A673 (cell line): Measurements from ENCODE around the gene DYRK3. TPM values are rescaled to one million over a fixed set of nuclear protein-coding genes. Genes with fewer than 3 reads are reported as not detected.

Experiments used
- BruUV-seq: library from RNA; stranded (reverse); fragments of 400-500 nt; replicated peaks from 2 replicates; lab custom pipeline; 2021; lab: Mats Ljungman, UMichigan
- CTCF ChIA-PET: fragments of 300-600 bp; sonication (Branson Sonifier 250); formaldehyde crosslinking; loops from one replicate; lab custom pipeline; 2022; ENCODE audit warnings: antibody characterized with exemption; lab: Charles Lee
- POLR2A ChIA-PET: fragments of 300-600 bp; sonication (Branson Sonifier 250); formaldehyde crosslinking; loops from one replicate; lab custom pipeline; 2022; ENCODE audit warnings: antibody characterized with exemption; ENCODE audit not compliant: low non-redundant PET; lab: Charles Lee
- DNase-seq: peaks from one replicate; pipeline ENCODE4 v3.0.0-alpha.2; 2015; ENCODE audit warnings: low spot score
- H3K27ac ChIP-seq: fragments of 200-600 bp; sonication (generic); 2 replicates; pipeline ENCODE4 v1.5.1; 2016; ENCODE audit warnings: mixed run types, low read depth, mild to moderate bottlenecking, mixed read lengths, antibody characterized with exemption, low read length; ENCODE audit not compliant: poor library complexity, severe bottlenecking
- H3K27me3 ChIP-seq: fragments of 200-600 bp; sonication (generic); replicated peaks from 2 replicates; pipeline ENCODE4 v1.6.1; 2017; ENCODE audit warnings: mixed run types, low read depth, mild to moderate bottlenecking, mixed read lengths, antibody characterized with exemption, low read length; ENCODE audit not compliant: insufficient read depth, poor library complexity
- H3K36me3 ChIP-seq: fragments of 200-600 bp; sonication (generic); 2 replicates; pipeline ENCODE4 v1.6.1; 2016; ENCODE audit warnings: mixed run types, mild to moderate bottlenecking, mixed read lengths, antibody characterized with exemption, low read length; ENCODE audit not compliant: insufficient read depth, poor library complexity, severe bottlenecking
- H3K4me1 ChIP-seq: fragments of 200-600 bp; sonication (generic); 2 replicates; pipeline ENCODE4 v1.6.1; 2017; ENCODE audit warnings: mixed run types, mild to moderate bottlenecking, mixed read lengths, antibody characterized with exemption, low read length; ENCODE audit not compliant: insufficient read depth, poor library complexity, severe bottlenecking
- H3K4me3 ChIP-seq: fragments of 200-600 bp; sonication (generic); 2 replicates; pipeline ENCODE4 v1.5.1; 2016; ENCODE audit warnings: low read depth, mixed run types, mild to moderate bottlenecking, mixed read lengths, low read length; ENCODE audit not compliant: poor library complexity, severe bottlenecking
- H3K9me3 ChIP-seq: fragments of 200-600 bp; sonication (generic); 2 replicates; pipeline ENCODE4 v1.6.1; 2016; ENCODE audit warnings: mixed run types, low read depth, mild to moderate bottlenecking, mixed read lengths, antibody characterized with exemption, low read length; ENCODE audit not compliant: poor library complexity, severe bottlenecking
- CTCF ChIP-seq: fragments of 300-800, 200-600 bp; sonication (generic); conservative IDR thresholded peaks from 2 replicates; pipeline ENCODE4 v1.5.1; 2017; ENCODE audit warnings: low read depth, mild to moderate bottlenecking, antibody characterized with exemption, low read length, moderate library complexity, mixed read lengths
- EZH2 ChIP-seq: fragments of 200-600 bp; sonication (generic); IDR thresholded peaks from 2 replicates; pipeline ENCODE4 v1.6.1; 2017; ENCODE audit warnings: borderline replicate concordance, low read depth, mild to moderate bottlenecking, mixed read lengths, antibody characterized with exemption, low read length; ENCODE audit not compliant: poor library complexity, severe bottlenecking
- intact Hi-C: fragments of 100-400 bp; cut with micrococcal nuclease; formaldehyde crosslinking; loops from one replicate; pipeline ENCODE4 v1.10.0; 2022; ENCODE audit not compliant: unreplicated experiment
- total RNA-seq: library from RNA; stranded (reverse); gene quantifications from 2 replicates; pipeline ENCODE4 v1.2.3, GENCODE V29; 2021

DYRK3 gene
- total RNA-seq, 1 experiment from 2014 or later = 24.0 TPM

GRCh38 chr1:206661161-206661820 lies 26.0 kb downstream of the DYRK3 start:
- intact Hi-C loops = loop anchor here (5.0 kb wide), 1 partner anchor 169 kb away; no protein-coding TSS in a partner anchor
- POLR2A ChIA-PET = no interaction called here

GRCh38 chr1:206662396-206663092 lies 27.2 kb downstream of the DYRK3 start:
- Histone ChIP-seq H3K4me1 (peaks cover 9% of the 10 kb centered on the region), H3K4me3 (no peak overlapping the region), H3K9me3 (no peaks in the 10 kb centered on the region), H3K27ac (no peak overlapping the region), H3K27me3 (peaks cover 14% of the 10 kb centered on the region), H3K36me3 (no peaks in the 10 kb centered on the region)
- no TSS peak for BruUV-seq
- intact Hi-C loops = loop anchor here (1.0 to 5.0 kb wide), 2 partner anchors 28 to 170 kb away; no protein-coding TSS in a partner anchor
- TF ChIP-seq CTCF (no peak), EZH2 (no peak)
- DNase-seq = no peak
- CTCF ChIA-PET = interaction anchor here (0.6 to 2.8 kb wide), 6 partner anchors 28 to 173 kb away, joined by 3 to 45 read pairs (median 8); partner anchors contain the start of genes DYRK3 and EIF2D
- POLR2A ChIA-PET = no interaction called here

More at GRCh38 chr1:206661161-206661820, 26.0 kb downstream of the DYRK3 start:
- no peak for DNase-seq
- H3K4me3 ChIP-seq = no peak overlapping the region
- no peaks in the 10 kb centered on the region for H3K9me3 ChIP-seq
- no peak overlapping the region for H3K27ac ChIP-seq
- no TSS peak for BruUV-seq
- peaks cover 9% of the 10 kb centered on the region for H3K4me1 ChIP-seq
- H3K36me3 ChIP-seq = no peaks in the 10 kb centered on the region
- peaks cover 14% of the 10 kb centered on the region for H3K27me3 ChIP-seq
- TF ChIP-seq EZH2 = no peak
- no peak for TF ChIP-seq CTCF
- CTCF ChIA-PET = interaction anchor here (0.7 to 1.8 kb wide), 2 partner anchors 30 to 1976 kb away, joined by 3 to 6 read pairs; no protein-coding TSS in a partner anchor

DNA sequence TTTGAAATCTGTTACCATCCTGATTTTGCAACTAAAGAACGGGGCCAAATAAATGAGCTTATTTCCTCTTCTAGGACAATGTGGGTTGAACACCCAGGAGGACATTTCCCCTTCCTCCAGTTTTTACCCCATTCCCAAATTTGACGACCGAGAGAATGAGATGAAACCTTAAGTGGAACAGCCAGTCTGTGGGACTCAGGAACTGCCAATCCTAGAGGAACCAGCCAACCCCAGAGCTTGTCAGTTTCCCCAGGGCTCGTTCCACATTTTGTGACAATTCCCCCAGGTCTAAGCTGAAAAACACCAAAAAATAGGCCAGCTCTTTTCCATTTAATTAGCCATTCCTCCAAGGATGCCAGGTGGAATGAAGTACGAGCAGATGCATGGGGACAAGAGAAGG lies 28.0 kb downstream of the DYRK3 start:
- Histone ChIP-seq H3K27me3 (peaks cover 14% of the 10 kb centered on the region), H3K9me3 (no peaks in the 10 kb centered on the region), H3K27ac (no peak overlapping the region), H3K36me3 (no peaks in the 10 kb centered on the region), H3K4me3 (no peak overlapping the region), H3K4me1 (peaks cover 9% of the 10 kb centered on the region)
- no peak for DNase-seq
- ChIA-PET POLR2A (no interaction called here), CTCF (interaction anchor here (1.0 to 2.8 kb wide), 7 partner anchors 20 to 184 kb away, joined by 3 to 45 read pairs (median 9); partner anchors contain the start of genes DYRK3 and EIF2D)
- TF ChIP-seq EZH2 (no peak), CTCF (no peak)
- intact Hi-C loops = loop anchor here (1.0 to 5.0 kb wide), 2 partner anchors 29 to 171 kb away; no protein-coding TSS in a partner anchor
- BruUV-seq = no TSS peak
